Kidney glomerular epithelial cell (primary cell): ENCODE results near the gene KRT25.
"Not testable (repeated sequence)": the region's sequence is repeated elsewhere in the genome, so short reads cannot be mapped to it uniquely, and the experiment has no call there.

Experiments
- DNase-seq: peaks from one replicate; lab custom pipeline; 2025; lab: John Stamatoyannopoulos, UW

The KRT25 gene

DNA sequence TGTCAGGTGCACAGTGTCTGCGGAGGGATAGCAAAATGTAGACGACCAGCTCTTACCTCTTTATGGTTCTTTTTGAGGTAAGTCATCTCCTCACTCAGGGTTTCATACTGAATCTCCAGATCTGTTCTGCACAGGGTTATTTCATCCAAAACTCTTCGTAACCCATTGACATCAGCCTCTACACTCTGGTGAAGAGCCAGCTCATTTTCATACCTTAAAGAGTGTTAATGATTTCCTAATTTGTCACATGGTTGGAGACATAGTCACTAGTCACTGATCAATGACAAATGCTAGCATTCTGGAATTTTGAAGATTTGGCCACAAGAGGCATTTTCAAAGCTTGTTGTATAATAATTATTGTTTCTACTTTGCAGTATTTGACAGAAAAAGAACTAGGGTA lies 1.3 kb downstream of the KRT25 start:
- DNase-seq, result no peak

GRCh38 chr17:40751065-40751464 lies 4.1 kb downstream of the KRT25 start:
- no peak for DNase-seq

DNA sequence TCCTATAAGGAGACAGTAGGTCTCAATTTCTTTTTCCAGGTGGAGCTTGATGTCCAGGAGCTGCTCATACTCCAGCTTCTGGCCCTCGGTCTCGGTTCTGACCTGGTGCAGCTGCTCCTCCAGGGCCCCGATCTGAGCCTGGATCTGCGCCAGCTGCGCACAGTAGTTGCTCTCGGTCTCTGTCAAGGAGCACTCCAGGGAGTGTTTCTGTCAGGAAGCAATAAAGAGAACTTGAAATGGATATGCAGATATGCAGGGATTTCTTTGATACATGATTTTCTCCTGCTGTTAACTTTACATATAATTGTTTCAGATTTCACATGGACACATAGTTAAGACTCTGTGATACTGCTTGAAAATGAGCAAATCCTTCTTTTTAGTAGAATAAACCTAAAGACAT lies 4.7 kb downstream of the KRT25 start:
- DNase-seq, result no peak

DNA sequence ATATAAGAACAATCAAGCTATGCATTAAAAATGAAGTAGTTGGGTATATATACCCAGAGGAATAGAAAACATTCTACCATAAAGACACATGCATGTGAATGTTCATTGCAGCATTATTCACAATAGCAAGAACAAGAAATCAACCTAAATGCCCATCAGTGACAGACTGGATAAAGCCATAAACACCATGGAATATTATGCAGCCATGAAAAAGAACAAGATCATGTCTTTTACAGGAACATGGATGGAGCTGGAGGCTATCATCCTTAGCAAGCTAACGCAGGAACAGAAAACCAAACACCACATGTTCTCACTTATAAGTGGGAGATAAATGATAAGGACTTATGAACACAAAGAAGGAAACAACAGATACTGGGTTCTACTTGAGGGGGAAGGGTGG lies 6.5 kb downstream of the KRT25 start:
- not testable (repeated sequence) for DNase-seq

DNA sequence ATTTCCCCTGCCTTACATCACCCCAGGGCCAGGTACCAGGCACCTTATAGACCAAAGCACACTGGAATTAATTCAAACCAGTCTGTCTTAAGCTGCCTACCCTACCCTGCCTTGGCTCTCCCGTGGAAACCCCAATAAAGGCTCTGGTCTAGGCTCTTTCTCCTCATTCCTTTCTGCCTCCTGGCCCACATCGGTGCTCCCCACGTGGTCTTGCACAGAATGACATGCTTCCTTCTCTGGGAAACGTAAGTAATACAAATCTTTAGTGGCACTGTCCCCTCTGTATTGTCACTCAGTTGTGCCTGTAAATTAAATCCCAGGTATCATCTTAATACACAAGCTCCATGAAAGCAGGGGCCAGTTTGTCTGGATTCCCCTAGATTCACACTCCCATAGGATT lies 16.6 kb downstream of the KRT25 start:
- no peak for DNase-seq

GRCh38 chr17:40735016-40735415 lies 20.1 kb downstream of the KRT25 start:
- DNase-seq, result no peak

DNA sequence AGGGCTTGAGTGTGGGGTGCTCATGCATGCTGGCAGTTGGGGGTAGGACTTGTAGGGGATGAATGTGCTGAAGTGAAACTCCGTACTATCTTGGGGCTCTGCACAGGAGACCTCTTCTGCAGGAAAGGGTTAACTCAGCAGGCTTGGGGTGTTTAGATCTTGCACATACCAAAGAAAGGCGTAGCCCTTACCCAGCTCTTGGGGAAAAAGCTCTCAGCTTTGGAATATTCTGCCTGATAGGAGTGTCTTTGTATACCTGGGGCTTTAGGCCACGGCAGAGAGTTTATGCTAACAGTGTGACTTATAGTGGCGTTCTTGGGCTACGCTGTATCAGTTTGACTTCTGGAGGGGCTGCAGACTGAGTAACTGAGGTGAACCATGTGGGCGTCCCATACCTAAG lies 21.1 kb downstream of the KRT25 start:
- no peak for DNase-seq

GRCh38 chr17:40730970-40731369 lies 24.2 kb downstream of the KRT25 start:
- DNase-seq, result no peak

DNA sequence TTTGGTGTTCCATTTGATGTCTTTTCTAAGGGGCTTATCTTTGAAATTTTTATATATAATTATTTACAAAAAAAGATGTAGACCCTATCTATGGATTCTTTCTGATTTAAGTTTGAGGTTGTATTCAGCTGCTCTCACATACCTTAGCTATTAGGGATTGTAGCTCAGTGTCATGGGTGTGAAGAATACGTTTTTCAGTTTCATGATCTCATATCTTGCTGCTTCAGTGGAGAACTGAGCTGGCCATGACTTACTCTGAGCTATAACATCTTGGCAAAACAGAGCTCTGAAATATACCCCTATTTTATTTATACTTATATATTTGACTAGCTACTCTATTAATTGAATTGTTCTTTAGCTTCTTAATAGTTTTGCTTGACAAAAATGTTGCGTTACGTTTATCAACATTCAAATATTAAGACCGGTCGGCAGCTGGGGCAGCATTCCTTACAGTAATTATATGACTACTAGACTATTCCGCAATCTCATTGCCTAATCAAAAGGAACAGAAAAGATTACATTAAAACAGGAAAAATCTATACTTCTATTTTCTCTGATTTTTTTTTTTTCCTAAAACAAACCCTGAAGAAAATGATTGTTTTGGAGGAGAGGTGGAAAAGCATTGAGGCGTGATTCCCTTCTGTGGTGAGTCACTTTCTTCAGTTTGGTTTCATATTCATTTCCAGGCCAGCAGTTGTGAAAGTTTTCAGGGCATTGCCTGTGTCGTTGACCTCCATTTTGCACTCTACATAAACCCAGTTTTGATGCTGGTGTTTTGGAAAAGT lies 27.5 kb downstream of the KRT25 start:
- DNase-seq, result peak; percentile 85

GRCh38 chr17:40726919-40727318 lies 28.2 kb downstream of the KRT25 start:
- no peak for DNase-seq

GRCh38 chr17:40724656-40725055 lies 30.5 kb downstream of the KRT25 start:
- DNase-seq, result no peak

GRCh38 chr17:40722241-40722640 lies 32.9 kb downstream of the KRT25 start:
- peak; percentile 86 for DNase-seq

DNA sequence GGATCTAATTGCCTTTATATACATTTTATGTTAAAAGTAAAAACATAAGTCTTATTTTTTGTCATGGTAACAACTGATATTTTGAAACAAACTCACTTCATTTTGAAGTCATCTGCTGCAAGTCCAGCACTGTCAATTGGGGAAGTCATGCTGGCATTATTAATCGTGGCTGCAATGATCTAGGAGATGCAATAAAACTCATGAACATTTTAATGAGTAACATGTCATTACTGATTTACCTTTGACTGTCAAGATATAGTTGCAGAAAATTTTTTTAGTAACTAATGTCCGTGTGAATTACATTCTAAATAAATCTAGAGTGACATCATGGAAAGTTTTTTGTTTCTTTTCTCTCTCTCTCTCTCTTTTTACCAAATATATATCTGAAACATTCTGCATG lies 34.2 kb downstream of the KRT25 start:
- peak; percentile 38 for DNase-seq

DNA sequence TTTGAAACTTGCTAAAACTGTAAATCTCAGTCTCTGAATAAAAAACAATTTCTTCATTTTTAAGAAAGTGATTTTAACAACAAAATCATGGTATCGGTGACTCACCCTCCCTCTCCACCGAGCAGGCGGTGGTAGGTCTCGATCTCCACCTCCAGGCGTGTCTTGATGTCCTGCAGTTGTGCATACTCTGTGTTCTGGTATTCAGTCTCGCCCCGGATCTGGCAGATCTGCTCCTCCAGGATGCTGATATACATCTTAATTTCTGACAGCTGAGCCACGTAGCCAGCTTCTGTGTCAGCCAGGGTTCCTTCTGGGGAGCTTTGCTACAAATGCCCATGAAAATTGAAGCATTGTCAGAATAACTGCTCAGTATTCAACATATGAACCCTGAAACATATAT lies 36.2 kb downstream of the KRT25 start:
- no peak for DNase-seq

GRCh38 chr17:40717776-40718175 lies 37.4 kb downstream of the KRT25 start:
- DNase-seq, result no peak

- DNase-seq, result peak; percentile 20
Observed at GRCh38 chr17:40714473-40714872, 40.7 kb downstream of the KRT25 start.

GRCh38 chr17:40707745-40708144 lies 47.4 kb downstream of the KRT25 start:
- no peak for DNase-seq

DNA sequence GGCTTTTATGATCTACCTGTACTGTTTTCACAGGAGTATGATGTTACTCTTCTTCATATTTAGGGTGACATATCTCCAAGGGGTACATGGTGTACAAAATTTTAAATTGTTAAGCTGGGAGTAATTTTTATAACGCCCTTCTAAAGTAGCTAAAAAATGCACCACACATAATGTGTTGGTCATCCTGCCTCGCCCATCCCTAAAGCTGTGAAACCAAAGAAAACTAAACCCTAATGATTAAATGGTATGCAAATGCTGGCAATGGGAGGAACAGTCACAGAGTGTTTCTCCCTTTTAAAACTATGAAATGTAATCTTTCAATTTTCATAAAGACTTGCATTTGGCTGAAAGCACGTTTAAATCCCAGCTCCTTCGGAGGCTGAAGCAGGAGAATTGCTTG lies 49.5 kb downstream of the KRT25 start:
- no peak for DNase-seq

- DNase-seq, result no peak
Observed at GRCh38 chr17:40703652-40704051, 51.5 kb downstream of the KRT25 start, which contains the start of gene KRT24. TSS of gene KRT24 (minus strand) at chr17:40703752. CDS start at chr17:40703693, 59 bp downstream.

DNA sequence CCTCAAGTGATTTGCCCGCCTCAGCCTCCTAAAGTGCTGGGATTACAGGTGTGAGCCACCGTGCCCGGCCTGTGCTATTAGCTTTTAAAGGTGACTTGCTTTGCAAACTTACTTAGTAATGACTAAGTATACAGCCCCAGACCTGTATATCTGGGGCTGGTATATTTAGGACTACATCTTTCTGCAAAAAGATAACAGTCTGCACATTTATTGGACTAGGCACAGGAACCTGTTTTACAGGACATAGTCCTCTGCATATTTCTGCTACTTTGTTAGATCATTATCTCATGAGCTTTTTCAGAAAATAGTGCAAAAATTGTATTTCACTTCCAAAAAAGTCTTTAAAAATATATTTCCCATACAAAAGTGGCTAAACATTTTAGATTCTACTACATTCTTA lies 52.9 kb downstream of the KRT25 start:
- DNase-seq, result no peak

- no peak for DNase-seq
Observed at GRCh38 chr17:40699853-40700252, 55.3 kb downstream of the KRT25 start.

DNA sequence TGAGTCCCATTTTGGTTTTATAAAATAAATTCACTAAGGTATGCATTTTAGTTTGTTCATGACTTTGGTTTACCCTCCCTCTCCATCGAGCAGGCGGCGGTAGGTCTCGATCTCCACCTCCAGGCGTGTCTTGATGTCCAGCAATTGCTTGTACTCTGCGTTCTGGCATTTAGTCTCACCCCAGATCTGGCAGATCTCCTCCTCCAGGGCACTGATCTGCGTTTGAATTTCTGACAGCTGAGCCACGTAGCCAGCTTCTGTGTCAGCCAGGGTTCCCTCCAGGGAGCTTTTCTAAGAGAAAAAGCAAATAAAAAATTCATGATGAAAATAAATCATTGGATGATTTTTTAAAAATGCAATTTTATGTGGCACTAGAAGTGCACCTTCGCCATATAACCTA lies 55.8 kb downstream of the KRT25 start:
- no peak for DNase-seq
